A549 (cell line): ENCODE measurements around the gene LY6G5C.

Source experiments
- CBX2 ChIP-seq: fragments of 200-600 bp; sonication (generic); IDR thresholded peaks from 2 replicates; pipeline ENCODE4 v1.6.1; 2016; ENCODE audit warnings: low read depth, mild to moderate bottlenecking, borderline replicate concordance
- CHD2 ChIP-seq: fragments of 150-350 bp; IDR thresholded peaks from 2 replicates; pipeline ENCODE4 v1.6.1; 2014; ENCODE audit warnings: low read length; ENCODE audit not compliant: partially characterized antibody
- NR3C1 ChIP-seq: fragments of >200 bp; sonication (Bioruptor Twin); formaldehyde crosslinking; IDR thresholded peaks from 3 replicates; pipeline ENCODE4 v1.6.1; 2017
- PHF8 ChIP-seq: fragments of 200-600 bp; sonication (generic); IDR thresholded peaks from 2 replicates; pipeline ENCODE4 v1.6.1; 2016; ENCODE audit warnings: low read depth, mild to moderate bottlenecking, antibody characterized with exemption, moderate library complexity, borderline replicate concordance
- POLR2A ChIP-seq: IDR thresholded peaks from 2 replicates; pipeline ENCODE4 v1.6.1; 2012; ENCODE audit warnings: mild to moderate bottlenecking, low read length
- RCOR1 ChIP-seq: fragments of 150-350 bp; IDR thresholded peaks from 2 replicates; pipeline ENCODE4 v1.6.1; 2014; ENCODE audit warnings: antibody characterized with exemption, low read length, low read depth
- SMC3 ChIP-seq: fragments of >200 bp; sonication (Bioruptor Twin); formaldehyde crosslinking; IDR thresholded peaks from 3 replicates; pipeline ENCODE4 v1.6.1; 2018; ENCODE audit warnings: inconsistent platforms
- TF ChIP-seq, protein P1 (sequence below): fragments of >200 bp; sonication (Bioruptor Twin); formaldehyde crosslinking; IDR thresholded peaks from 3 replicates; pipeline ENCODE4 v1.5.1; 2016
- TF ChIP-seq, protein P2 (sequence below): IDR thresholded peaks from 2 replicates; pipeline ENCODE4 v1.6.1; 2012
- TF ChIP-seq, protein P3 (sequence below): fragments of >200 bp; sonication (Bioruptor Twin); formaldehyde crosslinking; IDR thresholded peaks from 2 replicates; pipeline ENCODE4 v1.6.1; 2016
- TF ChIP-seq, protein P4 (sequence below): fragments of 200-600 bp; sonication (generic); IDR thresholded peaks from 2 replicates; pipeline ENCODE4 v1.6.1; 2016; ENCODE audit warnings: antibody characterized with exemption, mild to moderate bottlenecking, moderate library complexity

DNA sequence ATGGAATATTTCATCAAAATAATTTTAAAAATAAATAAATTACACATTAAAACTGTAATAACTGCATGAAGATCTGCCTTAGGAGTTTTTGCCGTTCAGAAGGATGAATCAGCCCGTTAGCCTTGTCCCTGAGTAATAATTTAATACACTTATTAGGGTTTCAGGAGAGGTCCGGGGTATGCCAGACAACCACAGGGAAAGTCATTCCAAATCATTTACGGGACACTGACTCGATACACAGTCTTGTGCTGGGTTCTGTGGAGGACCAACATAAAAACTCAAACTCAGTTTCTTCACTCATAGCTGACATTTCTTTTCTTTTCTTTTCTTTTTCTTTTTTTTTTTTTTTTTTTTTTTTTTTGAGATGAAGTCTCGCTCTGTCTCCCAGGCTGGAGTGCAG lies 25.1 kb upstream of the LY6G5C start:
- TF ChIP-seq PHF8 (no peak), CHD2 (no peak), SMC3 (no peak), POLR2A (no peak), RCOR1 (no peak), NR3C1 (no peak), CBX2 (no peak)
- TF ChIP-seq, protein P1, sequence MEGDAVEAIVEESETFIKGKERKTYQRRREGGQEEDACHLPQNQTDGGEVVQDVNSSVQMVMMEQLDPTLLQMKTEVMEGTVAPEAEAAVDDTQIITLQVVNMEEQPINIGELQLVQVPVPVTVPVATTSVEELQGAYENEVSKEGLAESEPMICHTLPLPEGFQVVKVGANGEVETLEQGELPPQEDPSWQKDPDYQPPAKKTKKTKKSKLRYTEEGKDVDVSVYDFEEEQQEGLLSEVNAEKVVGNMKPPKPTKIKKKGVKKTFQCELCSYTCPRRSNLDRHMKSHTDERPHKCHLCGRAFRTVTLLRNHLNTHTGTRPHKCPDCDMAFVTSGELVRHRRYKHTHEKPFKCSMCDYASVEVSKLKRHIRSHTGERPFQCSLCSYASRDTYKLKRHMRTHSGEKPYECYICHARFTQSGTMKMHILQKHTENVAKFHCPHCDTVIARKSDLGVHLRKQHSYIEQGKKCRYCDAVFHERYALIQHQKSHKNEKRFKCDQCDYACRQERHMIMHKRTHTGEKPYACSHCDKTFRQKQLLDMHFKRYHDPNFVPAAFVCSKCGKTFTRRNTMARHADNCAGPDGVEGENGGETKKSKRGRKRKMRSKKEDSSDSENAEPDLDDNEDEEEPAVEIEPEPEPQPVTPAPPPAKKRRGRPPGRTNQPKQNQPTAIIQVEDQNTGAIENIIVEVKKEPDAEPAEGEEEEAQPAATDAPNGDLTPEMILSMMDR = no peak
- TF ChIP-seq, protein P2, sequence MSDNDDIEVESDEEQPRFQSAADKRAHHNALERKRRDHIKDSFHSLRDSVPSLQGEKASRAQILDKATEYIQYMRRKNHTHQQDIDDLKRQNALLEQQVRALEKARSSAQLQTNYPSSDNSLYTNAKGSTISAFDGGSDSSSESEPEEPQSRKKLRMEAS = no peak
- TF ChIP-seq, protein P3, sequence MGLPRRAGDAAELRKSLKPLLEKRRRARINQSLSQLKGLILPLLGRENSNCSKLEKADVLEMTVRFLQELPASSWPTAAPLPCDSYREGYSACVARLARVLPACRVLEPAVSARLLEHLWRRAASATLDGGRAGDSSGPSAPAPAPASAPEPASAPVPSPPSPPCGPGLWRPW = no peak
- TF ChIP-seq, protein P4, sequence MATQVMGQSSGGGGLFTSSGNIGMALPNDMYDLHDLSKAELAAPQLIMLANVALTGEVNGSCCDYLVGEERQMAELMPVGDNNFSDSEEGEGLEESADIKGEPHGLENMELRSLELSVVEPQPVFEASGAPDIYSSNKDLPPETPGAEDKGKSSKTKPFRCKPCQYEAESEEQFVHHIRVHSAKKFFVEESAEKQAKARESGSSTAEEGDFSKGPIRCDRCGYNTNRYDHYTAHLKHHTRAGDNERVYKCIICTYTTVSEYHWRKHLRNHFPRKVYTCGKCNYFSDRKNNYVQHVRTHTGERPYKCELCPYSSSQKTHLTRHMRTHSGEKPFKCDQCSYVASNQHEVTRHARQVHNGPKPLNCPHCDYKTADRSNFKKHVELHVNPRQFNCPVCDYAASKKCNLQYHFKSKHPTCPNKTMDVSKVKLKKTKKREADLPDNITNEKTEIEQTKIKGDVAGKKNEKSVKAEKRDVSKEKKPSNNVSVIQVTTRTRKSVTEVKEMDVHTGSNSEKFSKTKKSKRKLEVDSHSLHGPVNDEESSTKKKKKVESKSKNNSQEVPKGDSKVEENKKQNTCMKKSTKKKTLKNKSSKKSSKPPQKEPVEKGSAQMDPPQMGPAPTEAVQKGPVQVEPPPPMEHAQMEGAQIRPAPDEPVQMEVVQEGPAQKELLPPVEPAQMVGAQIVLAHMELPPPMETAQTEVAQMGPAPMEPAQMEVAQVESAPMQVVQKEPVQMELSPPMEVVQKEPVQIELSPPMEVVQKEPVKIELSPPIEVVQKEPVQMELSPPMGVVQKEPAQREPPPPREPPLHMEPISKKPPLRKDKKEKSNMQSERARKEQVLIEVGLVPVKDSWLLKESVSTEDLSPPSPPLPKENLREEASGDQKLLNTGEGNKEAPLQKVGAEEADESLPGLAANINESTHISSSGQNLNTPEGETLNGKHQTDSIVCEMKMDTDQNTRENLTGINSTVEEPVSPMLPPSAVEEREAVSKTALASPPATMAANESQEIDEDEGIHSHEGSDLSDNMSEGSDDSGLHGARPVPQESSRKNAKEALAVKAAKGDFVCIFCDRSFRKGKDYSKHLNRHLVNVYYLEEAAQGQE = no peak
